CD1c-positive myeloid dendritic cell (primary cell): ENCODE data around the gene MSLN.

Experiments
- DNase-seq: peaks from one replicate; pipeline ENCODE4 v3.0.0-alpha.2; 2016; ENCODE audit errors: extremely low spot score

Gene MSLN

DNA sequence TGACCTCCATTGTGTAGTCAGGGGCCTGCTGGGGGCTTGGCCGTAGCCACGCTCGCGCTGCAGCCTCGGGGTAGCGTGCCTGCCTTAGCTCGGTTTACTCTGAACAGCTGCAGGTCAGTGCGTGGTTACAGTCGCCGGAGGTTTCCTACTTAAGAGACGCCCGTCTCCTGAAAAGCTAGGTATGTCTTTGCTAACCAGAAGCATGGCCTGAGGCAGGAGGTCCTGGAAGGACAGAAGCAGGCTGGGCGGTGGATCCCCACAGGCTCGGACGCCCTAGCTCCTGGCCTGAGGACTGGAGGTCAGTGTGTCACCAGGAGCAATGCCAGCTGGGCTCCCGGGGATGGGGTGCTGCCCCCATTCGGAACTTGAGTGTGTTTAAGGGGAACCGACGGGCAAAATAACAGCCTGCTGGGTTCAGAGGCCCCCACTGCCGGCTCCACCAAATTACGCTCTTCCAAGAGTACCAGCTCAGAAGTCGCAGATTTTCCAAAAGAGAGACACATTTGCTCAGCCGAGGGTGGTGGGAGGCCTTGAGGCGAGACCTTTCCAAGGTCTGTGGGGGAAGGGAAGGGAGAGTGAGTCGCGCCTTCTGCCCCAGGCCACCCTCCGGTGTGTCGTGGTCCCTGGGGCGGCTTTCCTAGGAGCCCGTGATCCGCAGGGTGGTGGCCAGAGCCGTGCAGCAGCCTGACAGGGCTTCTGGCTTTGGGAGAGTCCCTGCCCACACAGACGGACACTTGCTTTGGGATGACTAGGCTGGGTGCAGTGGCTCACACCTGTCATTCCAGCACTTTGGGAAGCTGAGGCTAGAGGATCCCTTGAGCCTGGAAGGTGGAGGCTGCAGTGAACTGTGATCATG, 43.9 kb downstream of the MSLN start:
- DNase-seq: no peak

DNA sequence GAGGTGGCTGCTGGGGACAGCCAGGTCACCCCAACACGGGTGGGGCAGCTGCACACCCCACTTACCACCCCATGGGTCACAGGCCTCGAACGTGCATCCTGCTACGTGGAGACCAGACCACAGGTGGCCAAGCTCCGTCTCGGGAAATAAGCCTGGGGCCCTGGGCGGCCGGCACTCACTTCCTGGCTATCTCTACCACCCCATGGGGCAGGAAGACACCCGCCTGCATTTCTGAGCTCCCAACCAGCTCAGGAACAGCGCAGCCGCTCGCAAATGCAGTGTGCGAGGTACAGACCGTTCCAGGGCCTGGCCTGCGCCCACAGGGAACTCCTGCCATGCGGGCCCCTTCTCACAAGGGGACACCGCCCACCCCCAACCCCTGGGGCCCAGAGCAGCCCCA, 44.9 kb downstream of the MSLN start:
- no peak for DNase-seq

DNA sequence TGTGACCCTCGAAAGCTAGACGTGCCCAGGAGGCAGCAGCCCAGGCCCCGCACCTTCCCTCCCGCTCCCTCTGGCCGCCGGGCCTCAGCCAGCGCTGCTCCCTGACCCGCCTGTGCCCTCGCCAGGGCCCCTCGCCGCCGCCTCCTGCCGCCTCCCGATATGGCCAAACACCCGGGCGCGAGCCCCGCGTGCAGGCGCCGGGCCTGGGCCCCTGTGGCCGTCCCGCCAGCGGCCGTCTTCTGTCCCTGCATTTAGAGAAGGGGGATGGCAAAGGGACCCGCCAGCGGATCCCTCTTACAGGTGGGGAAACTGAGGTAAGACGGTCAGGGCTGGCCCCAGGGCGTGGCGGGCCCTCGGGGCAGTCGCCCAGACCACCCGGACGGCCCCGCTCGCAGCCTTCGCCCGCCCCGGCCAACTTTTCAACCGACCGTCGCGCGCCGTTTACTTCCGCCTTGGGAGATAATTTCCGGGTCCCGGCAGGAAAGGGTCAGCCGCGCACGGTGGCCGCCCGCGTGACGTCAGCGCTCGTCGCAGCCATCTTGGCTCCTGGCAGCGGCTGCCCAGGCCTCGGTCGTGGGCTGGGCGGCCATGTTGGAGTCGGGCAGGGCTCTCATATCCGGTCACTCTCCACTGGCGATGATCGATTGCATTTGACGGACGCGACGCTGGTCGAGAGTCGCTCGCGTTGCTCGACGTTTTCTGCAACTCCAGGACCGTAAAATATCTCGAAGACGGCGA, 47.0 kb downstream of the MSLN start:
- peak; percentile 94 for DNase-seq

DNA sequence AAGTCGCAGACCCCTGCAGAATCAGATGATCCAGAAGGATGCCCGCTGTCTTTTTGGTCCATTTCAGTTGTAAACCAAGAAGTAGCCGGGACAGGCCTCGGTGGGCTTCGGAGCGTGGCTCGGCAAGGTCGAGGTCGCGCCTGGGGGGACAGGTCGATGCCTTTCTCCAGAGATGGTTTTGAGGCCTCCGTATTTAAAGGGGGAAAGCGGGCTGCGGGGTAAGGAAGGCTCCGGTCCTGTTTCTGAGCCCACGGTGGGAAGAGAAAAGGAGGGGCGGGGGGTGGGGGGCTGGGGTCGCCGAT, 47.5 kb downstream of the MSLN start:
- DNase-seq: no peak

DNA sequence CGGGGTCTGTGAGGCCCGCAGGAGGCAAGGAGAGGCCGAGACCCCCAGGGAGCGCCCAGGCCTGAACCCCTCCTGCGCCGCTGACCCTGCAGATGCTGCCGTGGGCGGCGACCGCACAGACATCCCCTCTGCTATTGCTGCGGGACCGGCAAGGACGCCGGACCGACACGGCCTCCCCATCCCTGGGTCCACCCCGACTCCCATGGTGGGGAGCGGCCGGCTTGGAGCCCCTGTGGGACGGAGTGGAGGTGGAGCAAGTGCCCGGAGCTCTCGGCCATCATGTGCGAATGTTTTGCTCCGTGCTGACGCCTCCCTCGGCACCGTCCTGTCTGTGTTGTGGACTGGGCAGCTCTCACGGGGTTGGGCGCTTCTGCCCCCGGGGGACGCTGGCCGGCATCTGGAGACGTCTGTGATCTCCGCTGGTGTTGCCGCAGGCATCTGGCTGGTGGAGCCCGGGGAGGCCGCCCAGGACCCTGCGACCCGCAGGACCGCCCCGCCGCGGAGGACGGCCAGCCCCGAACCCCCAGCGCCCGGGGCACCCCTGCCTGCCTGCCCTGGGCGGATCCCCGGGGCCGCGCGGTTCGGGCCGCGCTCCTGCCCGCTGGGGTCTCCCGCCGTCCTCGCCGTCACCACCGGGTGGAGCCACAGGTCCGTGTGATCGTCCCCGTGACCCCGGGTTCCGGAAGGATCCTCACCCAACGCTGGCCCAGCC, 52.8 kb downstream of the MSLN start:
- DNase-seq: peak; percentile 48

DNA sequence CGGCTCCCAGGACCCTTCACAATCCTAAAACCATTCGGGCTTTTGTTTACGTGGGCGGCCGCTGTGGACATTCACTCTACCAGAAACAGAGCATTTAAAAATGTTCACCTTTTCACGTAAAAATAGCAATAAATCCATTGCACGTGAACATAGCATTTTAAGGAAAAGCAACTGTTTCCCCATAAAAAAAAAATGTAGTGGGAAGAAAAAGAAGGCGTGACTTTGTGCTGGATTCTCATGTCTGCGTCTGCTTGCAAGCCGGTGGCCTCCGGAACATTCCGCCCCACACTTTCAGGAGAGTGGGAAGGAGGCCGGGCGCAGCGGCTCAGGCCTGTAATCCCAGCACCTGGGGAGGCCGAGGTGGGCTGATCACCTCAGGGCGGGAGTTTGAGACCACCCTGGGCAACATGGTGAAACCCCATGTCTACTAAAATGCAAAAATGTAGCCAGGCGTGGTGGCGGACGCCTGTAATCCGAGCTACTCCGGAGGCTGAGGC, 53.4 kb downstream of the MSLN start:
- DNase-seq: no peak

DNA sequence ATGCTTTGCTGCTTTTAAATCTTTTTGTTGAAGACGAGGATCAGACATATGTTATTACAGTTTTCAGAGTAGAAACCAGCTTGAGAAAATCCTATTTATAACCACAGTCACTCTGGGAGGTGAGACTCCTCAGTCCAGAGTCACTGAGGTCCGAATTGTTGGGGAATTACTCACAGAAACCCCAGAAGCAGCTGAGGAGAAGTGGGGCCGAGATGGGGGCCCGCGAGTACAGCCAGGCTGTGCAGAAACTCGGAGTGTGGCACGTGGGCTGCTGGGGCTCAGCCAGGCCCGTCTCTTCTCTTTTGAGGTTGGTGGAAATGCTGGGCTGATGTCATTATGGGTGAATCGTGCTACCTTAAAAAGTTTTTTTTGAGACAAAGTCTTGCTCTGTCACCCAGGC, 54.4 kb downstream of the MSLN start:
- no peak for DNase-seq

DNA sequence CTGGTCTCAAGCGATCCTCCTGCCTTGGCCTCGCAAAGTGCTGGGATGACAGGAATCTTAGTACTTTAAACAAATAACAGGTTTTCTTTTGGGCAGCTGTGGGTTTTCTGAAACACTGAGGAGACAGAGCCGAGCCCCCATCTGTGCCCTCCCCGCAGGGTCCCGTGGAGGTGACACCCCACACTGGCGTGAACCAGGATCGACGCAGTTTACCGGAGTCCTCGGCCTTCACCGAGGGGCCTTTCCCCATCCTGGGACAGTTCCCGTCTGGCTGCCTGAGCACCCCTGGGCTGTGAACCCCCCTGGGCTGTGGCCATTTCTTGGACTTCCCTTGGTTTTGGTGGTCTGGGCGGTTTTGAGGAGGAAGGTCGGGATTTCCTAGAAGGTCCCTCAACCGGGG, 55.3 kb downstream of the MSLN start:
- DNase-seq: no peak

DNA sequence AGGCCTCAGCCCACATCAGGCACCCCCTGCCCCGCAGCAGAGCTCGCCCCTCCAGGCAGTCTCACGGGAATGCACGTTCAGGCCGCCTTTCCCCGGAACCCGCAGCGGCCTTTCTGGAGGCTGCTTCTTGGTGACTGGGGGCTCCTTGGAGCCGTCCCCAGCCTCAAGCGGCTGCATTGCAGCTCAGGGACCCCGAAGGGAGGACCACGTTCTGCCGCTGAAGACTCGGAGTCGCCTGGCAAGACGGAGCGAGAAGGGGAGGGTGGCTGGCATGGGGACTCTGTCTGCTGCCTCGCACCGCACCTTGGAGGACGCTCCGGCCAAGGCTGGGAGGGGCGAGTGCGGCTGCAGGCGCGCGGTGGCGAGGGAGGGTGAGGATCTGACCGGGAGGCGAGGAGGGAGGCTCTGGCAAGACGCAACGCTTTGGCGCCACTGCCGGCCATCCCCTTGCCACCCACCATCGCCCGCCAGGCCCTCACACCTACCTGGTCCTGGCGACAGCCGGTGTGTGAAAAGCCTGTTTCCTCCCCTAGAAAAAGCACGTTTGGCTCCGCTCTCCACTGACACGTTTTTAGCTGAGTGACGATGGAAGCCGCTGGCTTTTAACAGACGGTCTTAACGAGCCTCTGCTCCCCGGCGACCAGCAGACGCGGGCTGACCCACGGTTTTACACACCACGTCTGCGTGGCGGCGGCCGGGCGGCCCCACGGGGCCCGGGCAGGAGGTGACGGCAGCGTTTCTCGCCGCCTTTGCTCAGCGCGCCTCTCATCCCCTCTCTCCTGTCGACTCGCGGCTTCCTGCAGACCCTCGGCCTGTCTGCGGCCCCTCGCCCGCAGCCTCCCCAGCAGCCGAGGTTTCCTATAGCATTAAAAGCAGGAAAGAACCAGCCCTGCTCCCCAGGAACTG, 56.7 kb downstream of the MSLN start:
- DNase-seq: no peak

DNA sequence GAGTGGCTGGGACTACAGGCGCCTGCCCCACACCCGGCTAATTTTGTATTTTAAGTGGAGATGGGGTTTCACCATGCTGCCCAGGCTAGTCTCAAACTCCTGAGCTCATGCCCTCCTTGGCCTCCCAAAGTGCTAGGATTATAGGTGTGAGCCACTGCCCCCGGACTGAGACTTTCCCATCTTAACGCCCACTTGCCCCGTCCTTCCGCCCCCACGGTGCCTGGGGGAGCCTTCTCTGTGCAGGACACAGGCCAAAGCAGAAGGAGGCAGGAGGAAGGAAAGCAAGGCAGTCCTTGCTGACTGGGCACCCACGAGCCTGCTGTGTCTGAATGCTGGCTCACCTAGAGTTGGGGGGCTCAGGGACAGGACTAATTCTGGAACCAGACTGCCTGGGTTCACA, 57.6 kb downstream of the MSLN start:
- DNase-seq: no peak
